Measurements from ENCODE around the gene NUDC. TPM values are rescaled to one million over a fixed set of nuclear protein-coding genes. Genes with fewer than 3 reads are reported as not detected.
"Not testable (repeated sequence)": the region's sequence is repeated elsewhere in the genome, so short reads cannot be mapped to it uniquely, and the experiment has no call there.

NUDC gene
- total RNA-seq, 1 donor from 2014 or later: 58.4 TPM

- DNase-seq (ENCODE audit: low spot score) (no peak), ATAC-seq (no peak)
- intact Hi-C loops (cut with DNase I): no loop called here
These were observed 55.3 kb downstream of the NUDC start for GRCh38 chr1:26976621-26977510.

GRCh38 chr1:26978901-26979300 lies 57.4 kb downstream of the NUDC start:
- intact Hi-C loops (cut with DNase I): no loop called here
- no peak for DNase-seq (ENCODE audit: low spot score)
- no peak for ATAC-seq

- ATAC-seq: no peak
- intact Hi-C loops (cut with DNase I): no loop called here
These were observed 59.8 kb downstream of the NUDC start for GRCh38 chr1:26981146-26981846.

GRCh38 chr1:26983863-26984262 lies 62.3 kb downstream of the NUDC start:
- intact Hi-C loops (cut with DNase I): no loop called here
- no peak for ATAC-seq
- DNase-seq (ENCODE audit: low spot score): no peak

More at GRCh38 chr1:26981146-26981846, 59.8 kb downstream of the NUDC start:
- DNase-seq (ENCODE audit: low spot score): no peak

- intact Hi-C loops (cut with DNase I): no loop called here
- ATAC-seq (no peak), DNase-seq (ENCODE audit: low spot score) (no peak)
These were observed 62.7 kb downstream of the NUDC start for GRCh38 chr1:26984291-26984690.

- ATAC-seq (no peak), DNase-seq (ENCODE audit: low spot score) (no peak)
- intact Hi-C loops (cut with DNase I): no loop called here
These were observed 65.1 kb downstream of the NUDC start for GRCh38 chr1:26986658-26987057.

- ATAC-seq; intact Hi-C loops (cut with DNase I); DNase-seq (ENCODE audit: low spot score): not testable (repeated sequence)
These were observed 68.0 kb downstream of the NUDC start for GRCh38 chr1:26989403-26990109.

GRCh38 chr1:26991310-26992116 lies 70.0 kb downstream of the NUDC start:
- no peak for DNase-seq (ENCODE audit: low spot score)
- ATAC-seq: no peak
- intact Hi-C loops (cut with DNase I): no loop called here

GRCh38 chr1:26993237-26994019 lies 71.9 kb downstream of the NUDC start, which contains the start of gene TRNP1:
Gene TRNP1 (plus strand): TSS chr1:26993692. CDS start chr1:26993787, 95 bp downstream.
- peak; percentile 62 for ATAC-seq
- intact Hi-C loops (cut with DNase I): no loop called here
- peak; percentile 78 for DNase-seq (ENCODE audit: low spot score)

- DNase-seq (ENCODE audit: low spot score) (no peak), ATAC-seq (no peak)
- intact Hi-C loops (cut with DNase I): no loop called here
These were observed 72.7 kb downstream of the NUDC start for GRCh38 chr1:26994020-26994786.

- intact Hi-C loops (cut with DNase I): loop anchor here (5.0 kb wide), 1 partner anchor 107 kb away; no protein-coding TSS in a partner anchor
- ATAC-seq (no peak), DNase-seq (ENCODE audit: low spot score) (no peak)
These were observed 73.4 kb downstream of the NUDC start for GRCh38 chr1:26994787-26995517.

- ATAC-seq: no peak
- intact Hi-C loops (cut with DNase I): loop anchor here (5.0 kb wide), 1 partner anchor 106 kb away; no protein-coding TSS in a partner anchor
- no peak for DNase-seq (ENCODE audit: low spot score)
These were observed 74.5 kb downstream of the NUDC start for GRCh38 chr1:26996024-26996423.

Other genes starting within 250 kb of the NUDC start
- gene ARID1A, start 225.7 kb upstream of the NUDC start, total RNA-seq: 83.8 TPM
- 10.6 TPM for gene PIGV, start 133.8 kb upstream of the NUDC start, total RNA-seq
- 21.2 TPM for gene ZDHHC18, start 95.1 kb upstream of the NUDC start, total RNA-seq
- 0.53 TPM for gene SFN, start 58.6 kb upstream of the NUDC start, total RNA-seq
- 22.7 TPM for gene GPN2, start 31.5 kb upstream of the NUDC start, total RNA-seq
- 12.3 TPM for gene GPATCH3, start 21.3 kb upstream of the NUDC start, total RNA-seq
- gene NR0B2, start 7.8 kb upstream of the NUDC start, total RNA-seq: not detected
- gene KDF1, start 38.7 kb downstream of the NUDC start, total RNA-seq: not detected
- gene TRNP1, start 71.9 kb downstream of the NUDC start, total RNA-seq: 22.7 TPM
- 2.3 TPM for gene TENT5B, start 91.1 kb downstream of the NUDC start, total RNA-seq
- gene SLC9A1, start 233.4 kb downstream of the NUDC start, total RNA-seq: 17.3 TPM